HepG2 (cell line): ENCODE results near the gene KCND3. TPM values are rescaled to one million over a fixed set of nuclear protein-coding genes. Genes with fewer than 3 reads are reported as not detected.

Experiments used
- ATAC-seq: fragments of 200-7000 bp; cut with Tn5 transposase; 3 replicates; pipeline ENCODE4 v1.9.1; 2020; ENCODE audit warnings: mild to moderate bottlenecking, moderate library complexity
- BruUV-seq: library from RNA; stranded (reverse); fragments of 400-500 nt; replicated peaks from 2 replicates; lab custom pipeline; 2021; lab: Mats Ljungman, UMichigan
- CTCF ChIA-PET: fragments of 300-600 bp; formaldehyde crosslinking; extraction: SDS; loops from one replicate; lab custom pipeline; 2021; ENCODE audit warnings: low total read pairs, inconsistent platforms, low intra/inter-chr PET ratio; lab: Yijun Ruan, JAX
- POLR2A ChIA-PET: fragments of 350-600 bp; sonication (Branson Sonifier 250); formaldehyde crosslinking; loops from one replicate; lab custom pipeline; 2020; ENCODE audit warnings: antibody characterized with exemption, inconsistent platforms; lab: Yijun Ruan, JAX
- DNase-seq: peaks from one replicate; pipeline ENCODE4 v3.0.0-alpha.2; 2015; ENCODE audit warnings: low spot score
- FAIRE-seq: peaks from 3 replicates; lab custom pipeline; 2011; peaks lifted over from hg19 to GRCh38; lab: Jason Lieb, UNC
- H2AFZ ChIP-seq: one replicate; pipeline ENCODE4 v1.6.1; 2011; ENCODE audit warnings: low read length, inconsistent platforms
- H3K27ac ChIP-seq: fragments of 300-600 bp; 3 replicates; pipeline ENCODE4 v1.8.0; 2011; ENCODE audit warnings: mixed run types, mild to moderate bottlenecking, mixed read lengths, low read length, inconsistent platforms; ENCODE audit not compliant: insufficient read depth; ENCODE audit errors: extremely low read length
- H3K27me3 ChIP-seq, 2 experiments: fragments of 200-600 bp in 1 of 2; 2 replicates in 1 of 2; 3 replicates in 1 of 2; pipeline versions ENCODE4 v1.6.0 to v1.8.0; 2011; ENCODE audit warnings: low read length in 2 of 2, mild to moderate bottlenecking in 2 of 2, moderate library complexity in 2 of 2, inconsistent platforms in 1 of 2; ENCODE audit not compliant: insufficient read depth in 2 of 2, control insufficient read depth in 1 of 2
- H3K36me3 ChIP-seq, 2 experiments: fragments of 200-600 bp in 1 of 2; replicated peaks in 1 of 2; 2 replicates in 1 of 2; 3 replicates in 1 of 2; pipeline versions ENCODE4 v1.5.1 to v1.8.0; 2011; ENCODE audit warnings: low read length in 2 of 2, inconsistent platforms in 1 of 2; ENCODE audit not compliant: insufficient read depth in 2 of 2, control insufficient read depth in 1 of 2
- H3K4me1 ChIP-seq: 2 replicates; pipeline ENCODE4 v1.5.1; 2012; ENCODE audit warnings: low read length, inconsistent platforms; ENCODE audit not compliant: insufficient read depth
- H3K4me2 ChIP-seq: 2 replicates; pipeline ENCODE4 v1.6.0; 2011; ENCODE audit warnings: low read depth, low read length, inconsistent platforms
- H3K4me3 ChIP-seq, 3 experiments: fragments of 200-600 bp in 1 of 3; sonication (generic), shearing (Covaris generic) in 1 of 3; replicated peaks in 1 of 3; 2 replicates each; pipeline ENCODE4 v1.5.1; 2011 to 2016; ENCODE audit warnings: low read length in 3 of 3, inconsistent platforms in 2 of 3, low read depth in 2 of 3, mild to moderate bottlenecking in 2 of 3, control low read depth in 1 of 3, mixed read lengths in 1 of 3; ENCODE audit not compliant: insufficient read depth in 1 of 3
- H3K79me2 ChIP-seq: one replicate; pipeline ENCODE4 v1.6.1; 2011; ENCODE audit warnings: low read length, inconsistent platforms; ENCODE audit not compliant: insufficient read depth
- H3K9ac ChIP-seq: 2 replicates; pipeline ENCODE4 v1.6.0; 2011; ENCODE audit warnings: mild to moderate bottlenecking, low read depth, low read length, inconsistent platforms; ENCODE audit not compliant: insufficient read depth
- H3K9me3 ChIP-seq: 2 replicates; pipeline ENCODE4 v1.5.1; 2012; ENCODE audit warnings: mild to moderate bottlenecking, low read length
- H4K20me1 ChIP-seq: 2 replicates; pipeline ENCODE4 v1.6.0; 2011; ENCODE audit warnings: inconsistent platforms, mild to moderate bottlenecking, low read length, moderate library complexity; ENCODE audit not compliant: insufficient read depth
- ATF7 ChIP-seq, 2 experiments: fragments of 450-650 bp in 1 of 2; sonication (generic) in 1 of 2; formaldehyde crosslinking in 1 of 2; IDR thresholded peaks; 2 replicates each; pipeline versions ENCODE4 v1.4.0 to v1.6.1; 2016 to 2020; ENCODE audit warnings: antibody characterized with exemption in 1 of 2, mild to moderate bottlenecking in 1 of 2, missing genetic modification reagents in 1 of 2
- GATA4 ChIP-seq: sonication (generic); IDR thresholded peaks from 2 replicates; pipeline ENCODE4 v1.6.1; 2016; ENCODE audit warnings: antibody characterized with exemption, low read depth, borderline replicate concordance
- KLF9 ChIP-seq: IDR thresholded peaks from 2 replicates; pipeline ENCODE4 v1.6.1; 2016; ENCODE audit warnings: low read depth
- NFE2L2 ChIP-seq: fragments of 150-350 bp; IDR thresholded peaks from 2 replicates; pipeline ENCODE4 v1.6.1; 2014; ENCODE audit warnings: low read length
- SNAPC5 ChIP-seq: sonication (generic); formaldehyde crosslinking; IDR thresholded peaks from 2 replicates; pipeline ENCODE4 v1.8.1; 2023; ENCODE audit warnings: mild to moderate bottlenecking, missing genetic modification reagents, borderline replicate concordance
- SYNCRIP ChIP-seq: fragments of 200-400 bp; formaldehyde crosslinking; IDR thresholded peaks from 2 replicates; pipeline ENCODE4 v1.6.1; 2018; ENCODE audit warnings: mild to moderate bottlenecking, low read depth, low read length; ENCODE audit not compliant: insufficient read depth
- YEATS4 ChIP-seq: sonication (generic); formaldehyde crosslinking; IDR thresholded peaks from 2 replicates; pipeline ENCODE4 v1.4.0; 2020; ENCODE audit warnings: missing genetic modification reagents, borderline replicate concordance
- ZGPAT ChIP-seq: IDR thresholded peaks from 2 replicates; pipeline ENCODE4 v1.6.1; 2016; ENCODE audit warnings: mild to moderate bottlenecking
- ZNF546 ChIP-seq: sonication (generic); formaldehyde crosslinking; conservative IDR thresholded peaks from 2 replicates; pipeline ENCODE4 v1.8.1; 2023; ENCODE audit warnings: mild to moderate bottlenecking, missing genetic modification reagents
- ZNF678 ChIP-seq: sonication (generic); formaldehyde crosslinking; IDR thresholded peaks from 2 replicates; pipeline ENCODE4 v1.4.0; 2020; ENCODE audit warnings: mild to moderate bottlenecking, missing genetic modification reagents
- ZNF766 ChIP-seq: sonication (generic); formaldehyde crosslinking; IDR thresholded peaks from 2 replicates; pipeline ENCODE4 v1.5.0; 2020; ENCODE audit warnings: missing genetic modification reagents, borderline replicate concordance
- WGBS: methylation state at CpG from one replicate; pipeline ENCODE4 v1.1.6; 2017; ENCODE audit warnings: low lambda C conversion rate; 5-methylcytosine and 5-hydroxymethylcytosine counted together
- in situ Hi-C: cut with HindIII; loops from 2 replicates; pipeline ENCODE4 v1.10.0; 2017; ENCODE audit warnings: low pct_unique_long_range_greater_than_20kb; ENCODE audit not compliant: extremely low pct_ligation_motif_present
- intact Hi-C: fragments of 100-400 bp; cut with micrococcal nuclease; formaldehyde crosslinking; loops from one replicate; pipeline ENCODE4 v1.10.0; 2022; ENCODE audit not compliant: unreplicated experiment
- polyA plus RNA-seq, 8 experiments: library from polyadenylated mRNA; depleted of rRNA in 3 of 8; stranded (reverse) in 7 of 8; unstranded in 1 of 8; fragments of >200 nt; fragmentation: Illumina TruSeq in 4 of 8; extraction: Trizol in 4 of 8; gene quantifications; 2 replicates each; pipeline versions ENCODE4 v1.2.1 to v1.2.3, GENCODE V29; 2011 to 2016; ENCODE audit warnings: low read depth in 4 of 8, missing spikeins in 1 of 8, mixed read lengths in 1 of 8; ENCODE audit not compliant: insufficient read depth in 1 of 8
- total RNA-seq, 5 experiments: library from RNA; depleted of rRNA; stranded (reverse); fragments of >200 nt; fragmentation: Illumina TruSeq; extraction: Trizol; gene quantifications; 2 replicates each; pipeline ENCODE4 v1.2.3, GENCODE V29; 2016; ENCODE audit warnings: low read depth in 1 of 5
- TF ChIP-seq, protein P1 (sequence below): sonication (generic); formaldehyde crosslinking; IDR thresholded peaks from 2 replicates; pipeline ENCODE4 v1.5.0; 2020; ENCODE audit warnings: missing genetic modification reagents

Gene KCND3
- total and polyA plus RNA-seq, 2 of the 13 experiments (the other 11 are each of a cell fraction or from before 2014, with no cell fraction given) = 0.04 TPM; not detected in 1

DNA sequence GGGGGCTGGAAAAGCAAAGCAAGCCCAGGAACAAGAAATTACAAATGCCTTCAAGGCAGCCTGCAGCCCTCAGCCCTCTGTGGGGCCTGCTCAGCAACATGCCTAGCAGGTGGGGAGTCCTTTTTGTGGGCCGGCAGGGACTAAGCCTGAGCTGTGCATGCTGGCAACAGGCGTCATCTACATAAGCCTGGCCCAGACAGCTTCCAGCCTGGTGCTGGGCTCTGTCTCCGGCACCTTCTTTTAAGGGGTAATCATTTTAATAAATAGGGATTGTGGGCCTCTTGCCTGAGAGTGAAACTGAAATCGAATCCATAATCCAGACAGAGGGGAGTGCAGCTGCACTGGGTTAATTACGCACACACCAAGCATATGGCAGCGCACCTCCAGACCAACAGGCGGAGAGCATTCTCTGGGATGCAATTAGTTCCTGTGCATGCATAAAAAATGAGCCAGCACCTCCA is 137.2 kb downstream of the KCND3 start:
- Histone ChIP-seq H3K79me2 (no peaks in the 10 kb centered on the region), H3K9ac (no peak overlapping the region), H3K4me3 (no peak overlapping the region), H3K27me3 (peaks cover 8 to 41% of the 10 kb centered on the region in 2 experiments), H4K20me1 (no peaks in the 10 kb centered on the region), H3K36me3 (no peaks in the 10 kb centered on the region), H2AFZ (no peak overlapping the region)
- WGBS = 57% methylated on average over 6 of the region's 7 CpGs
- DNase-seq = no peak
- no peak for FAIRE-seq
- BruUV-seq = no TSS peak
- POLR2A ChIA-PET = no interaction called here
- CTCF ChIA-PET = no interaction called here
- in situ Hi-C loops = no loop called here
- TF ChIP-seq NFE2L2 (no peak), GATA4 (no peak), SYNCRIP (no peak), KLF9 (CRISPR knock-in tag) (no peak), YEATS4 (CRISPR knock-in tag) (no peak), ZNF678 (CRISPR knock-in tag) (no peak), ZNF546 (CRISPR knock-in tag) (no peak), ZNF766 (no peak), SNAPC5 (CRISPR knock-in tag) (no peak), ZGPAT (no peak), ATF7 (IDR thresholded peaks at IDR 0.05) (no peak), ATF7 (CRISPR knock-in tag; IDR thresholded peaks at IDR 0.05) (no peak)
- TF ChIP-seq, protein P1, sequence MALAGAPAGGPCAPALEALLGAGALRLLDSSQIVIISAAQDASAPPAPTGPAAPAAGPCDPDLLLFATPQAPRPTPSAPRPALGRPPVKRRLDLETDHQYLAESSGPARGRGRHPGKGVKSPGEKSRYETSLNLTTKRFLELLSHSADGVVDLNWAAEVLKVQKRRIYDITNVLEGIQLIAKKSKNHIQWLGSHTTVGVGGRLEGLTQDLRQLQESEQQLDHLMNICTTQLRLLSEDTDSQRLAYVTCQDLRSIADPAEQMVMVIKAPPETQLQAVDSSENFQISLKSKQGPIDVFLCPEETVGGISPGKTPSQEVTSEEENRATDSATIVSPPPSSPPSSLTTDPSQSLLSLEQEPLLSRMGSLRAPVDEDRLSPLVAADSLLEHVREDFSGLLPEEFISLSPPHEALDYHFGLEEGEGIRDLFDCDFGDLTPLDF (CRISPR knock-in tag) = no peak
- TF ChIP-seq, all 625 proteins: peak for 0
- no peaks in the 10 kb centered on the region for H3K4me1 ChIP-seq
- H3K9me3 ChIP-seq = no peaks in the 10 kb centered on the region
- H3K4me2 ChIP-seq = no peak overlapping the region
- H3K27ac ChIP-seq = no peak overlapping the region
- intact Hi-C loops = no loop called here
- no peak for ATAC-seq
